Tibial nerve (tissue), 4 donors: ENCODE data around the gene MSRB3.

Source experiments
- EP300 ChIP-seq, 2 donors: sonication (generic); formaldehyde crosslinking; IDR thresholded peaks; one replicate each; pipeline ENCODE4 v1.6.1; 2017; ENCODE audit warnings: antibody characterized with exemption in 2 of 2, mild to moderate bottlenecking in 1 of 2
- POLR2A ChIP-seq, 2 donors: fragments of 450-650 bp; IDR thresholded peaks; one replicate each; pipeline ENCODE4 v1.6.1; 2017; ENCODE audit warnings: antibody characterized with exemption in 2 of 2, mild to moderate bottlenecking in 2 of 2, moderate library complexity in 2 of 2
- TF ChIP-seq, protein P1 (sequence below), 5 experiments: fragments of 200-600 bp in 3 of 5; fragments of 450-650 bp in 2 of 5; sonication (generic) in 3 of 5; IDR thresholded peaks; one replicate each; pipeline ENCODE4 v1.5.1; 2016 to 2019; ENCODE audit warnings: antibody characterized with exemption in 5 of 5, mild to moderate bottlenecking in 3 of 5, moderate library complexity in 2 of 5

DNA sequence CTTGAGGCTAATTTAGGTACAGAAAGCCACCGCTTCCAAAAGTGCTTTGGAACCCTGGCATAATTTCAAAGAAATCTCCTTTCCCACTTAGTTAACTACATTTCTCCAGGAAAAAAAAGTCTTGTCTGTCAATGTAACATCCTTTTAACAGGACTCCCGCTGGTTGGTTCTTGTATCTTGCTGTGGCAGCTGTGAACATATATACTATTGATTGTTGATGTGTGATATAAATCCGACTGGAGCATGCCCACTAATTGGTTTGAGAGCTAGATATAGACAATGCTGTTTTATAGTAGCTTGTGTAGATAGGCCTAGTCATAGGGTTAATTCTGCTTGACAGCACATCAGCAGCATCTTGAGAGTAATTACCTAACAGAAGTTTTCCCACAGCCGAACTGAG is 89.6 kb downstream of the MSRB3 start:
- TF ChIP-seq, protein P1, sequence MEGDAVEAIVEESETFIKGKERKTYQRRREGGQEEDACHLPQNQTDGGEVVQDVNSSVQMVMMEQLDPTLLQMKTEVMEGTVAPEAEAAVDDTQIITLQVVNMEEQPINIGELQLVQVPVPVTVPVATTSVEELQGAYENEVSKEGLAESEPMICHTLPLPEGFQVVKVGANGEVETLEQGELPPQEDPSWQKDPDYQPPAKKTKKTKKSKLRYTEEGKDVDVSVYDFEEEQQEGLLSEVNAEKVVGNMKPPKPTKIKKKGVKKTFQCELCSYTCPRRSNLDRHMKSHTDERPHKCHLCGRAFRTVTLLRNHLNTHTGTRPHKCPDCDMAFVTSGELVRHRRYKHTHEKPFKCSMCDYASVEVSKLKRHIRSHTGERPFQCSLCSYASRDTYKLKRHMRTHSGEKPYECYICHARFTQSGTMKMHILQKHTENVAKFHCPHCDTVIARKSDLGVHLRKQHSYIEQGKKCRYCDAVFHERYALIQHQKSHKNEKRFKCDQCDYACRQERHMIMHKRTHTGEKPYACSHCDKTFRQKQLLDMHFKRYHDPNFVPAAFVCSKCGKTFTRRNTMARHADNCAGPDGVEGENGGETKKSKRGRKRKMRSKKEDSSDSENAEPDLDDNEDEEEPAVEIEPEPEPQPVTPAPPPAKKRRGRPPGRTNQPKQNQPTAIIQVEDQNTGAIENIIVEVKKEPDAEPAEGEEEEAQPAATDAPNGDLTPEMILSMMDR (IDR thresholded peaks at IDR 0.05) = no peak
- TF ChIP-seq POLR2A (IDR thresholded peaks at IDR 0.05) (no peak), EP300 (IDR thresholded peaks at IDR 0.05) (no peak)
